GM19324 (cell line): ENCODE results near the gene KIAA0232.
"Not testable (repeated sequence)": the region's sequence is repeated elsewhere in the genome, so short reads cannot be mapped to it uniquely, and the experiment has no call there.

Experiments
- ATAC-seq: cut with Tn5 transposase; IDR thresholded peaks from one replicate; pipeline ENCODE4 v1.9.1; 2021; ENCODE audit warnings: mild to moderate bottlenecking, moderate library complexity; ENCODE audit not compliant: unreplicated experiment, low FRiP score

KIAA0232 gene

GRCh38 chr4:6875431-6875831, 92.9 kb downstream of the KIAA0232 start:
- ATAC-seq, result no peak

GRCh38 chr4:6876440-6876839, 93.9 kb downstream of the KIAA0232 start:
- ATAC-seq, result no peak

GRCh38 chr4:6877067-6877466, 94.5 kb downstream of the KIAA0232 start:
- ATAC-seq, result no peak

- no peak for ATAC-seq
These were observed 96.0 kb downstream of the KIAA0232 start for GRCh38 chr4:6878451-6879059.

GRCh38 chr4:6880691-6881090, 98.2 kb downstream of the KIAA0232 start:
- ATAC-seq, result no peak

- no peak for ATAC-seq
These were observed 99.4 kb downstream of the KIAA0232 start for GRCh38 chr4:6881908-6882307.

- ATAC-seq, result no peak
These were observed 101.9 kb downstream of the KIAA0232 start for GRCh38 chr4:6884341-6884870.

- ATAC-seq, result peak; percentile 54
These were observed 103.5 kb downstream of the KIAA0232 start for GRCh38 chr4:6885953-6886557.

- ATAC-seq, result no peak
These were observed 104.4 kb downstream of the KIAA0232 start for GRCh38 chr4:6886886-6887285.

- ATAC-seq, result no peak
These were observed 105.3 kb downstream of the KIAA0232 start for GRCh38 chr4:6887591-6888371.

- ATAC-seq, result no peak
These were observed 106.1 kb downstream of the KIAA0232 start for GRCh38 chr4:6888506-6889071.

GRCh38 chr4:6889101-6889735, 106.7 kb downstream of the KIAA0232 start:
- no peak for ATAC-seq

- ATAC-seq, result no peak
These were observed 107.3 kb downstream of the KIAA0232 start for GRCh38 chr4:6889736-6890324.

- no peak for ATAC-seq
These were observed 107.8 kb downstream of the KIAA0232 start for GRCh38 chr4:6890358-6890757.

GRCh38 chr4:6890971-6891370, 108.4 kb downstream of the KIAA0232 start:
- ATAC-seq, result not testable (repeated sequence)

GRCh38 chr4:6891436-6892170, 109.1 kb downstream of the KIAA0232 start:
- ATAC-seq, result no peak

- no peak for ATAC-seq
These were observed 109.8 kb downstream of the KIAA0232 start for GRCh38 chr4:6892190-6892908.

- no peak for ATAC-seq
These were observed 110.3 kb downstream of the KIAA0232 start for GRCh38 chr4:6892909-6893202.

GRCh38 chr4:6893449-6894085, 111.0 kb downstream of the KIAA0232 start:
- ATAC-seq, result no peak
